K562 (cell line): Measurements from ENCODE around the gene COL26A1. TPM values are rescaled to one million over a fixed set of nuclear protein-coding genes. Genes with fewer than 3 reads are reported as not detected.
A peak's percentile ranks its signal among the peaks of the same experiment; 100 is the strongest.

ENCODE experiments used
- ATAC-seq: fragments of 200-7000 bp; cut with Tn5 transposase; 3 replicates; pipeline ENCODE4 v1.9.1; 2020; ENCODE audit warnings: moderate library complexity
- BruUV-seq: library from RNA; stranded (reverse); fragments of 400-500 nt; replicated peaks from 2 replicates; lab custom pipeline; 2021; lab: Mats Ljungman, UMichigan
- CTCF ChIA-PET: fragments of 300-600 bp; formaldehyde crosslinking; extraction: SDS; loops from one replicate; lab custom pipeline; 2021; ENCODE audit warnings: low intra/inter-chr PET ratio; lab: Yijun Ruan, JAX
- POLR2A ChIA-PET: fragments of 300-600, 350-650 bp; sonication (Branson Sonifier 250); formaldehyde crosslinking; extraction: SDS; loops from one replicate; lab custom pipeline; 2021; ENCODE audit warnings: antibody characterized with exemption, inconsistent platforms; lab: Yijun Ruan, JAX
- DNase-seq, 4 experiments: peaks; one replicate each; pipeline versions ENCODE4 v3.0.0 to v3.0.0-alpha.2; 2011 to 2018; ENCODE audit warnings: low spot score in 3 of 4, mixed read lengths in 3 of 4; ENCODE audit errors: extremely low read depth in 1 of 4
- FAIRE-seq: peaks from 2 replicates; lab custom pipeline; 2011; peaks lifted over from hg19 to GRCh38; lab: Jason Lieb, UNC
- H2AFZ ChIP-seq: 2 replicates; pipeline ENCODE4 v1.6.0; 2011; ENCODE audit warnings: low read depth, low read length, control low read depth, inconsistent platforms
- H3K27ac ChIP-seq: fragments of 200-600 bp; 3 replicates; pipeline ENCODE4 v1.8.0; 2011; ENCODE audit warnings: low read depth, mild to moderate bottlenecking, control low read depth, inconsistent platforms, low read length, moderate library complexity, mixed read lengths; ENCODE audit errors: extremely low read depth
- H3K27me3 ChIP-seq, 2 experiments: fragments of 300-600 bp in 1 of 2; 2 replicates in 1 of 2; 3 replicates in 1 of 2; pipeline versions ENCODE4 v1.6.0 to v1.8.0; 2011; ENCODE audit warnings: inconsistent platforms in 2 of 2, low read length in 2 of 2, mild to moderate bottlenecking in 1 of 2, mixed read lengths in 1 of 2, moderate library complexity in 1 of 2; ENCODE audit not compliant: control insufficient read depth in 2 of 2, insufficient read depth in 2 of 2
- H3K36me3 ChIP-seq: fragments of 300-600 bp; 3 replicates; pipeline ENCODE4 v1.8.0; 2011; ENCODE audit warnings: mild to moderate bottlenecking, low read length, inconsistent platforms; ENCODE audit not compliant: control insufficient read depth, insufficient read depth
- H3K4me1 ChIP-seq, 2 experiments: fragments of 200-600 bp in 1 of 2; replicated peaks in 1 of 2; 2 replicates in 1 of 2; 3 replicates in 1 of 2; pipeline versions ENCODE4 v1.5.1 to v1.8.0; 2011; ENCODE audit warnings: inconsistent platforms in 2 of 2, low read length in 2 of 2, mild to moderate bottlenecking in 1 of 2, mixed read lengths in 1 of 2, moderate library complexity in 1 of 2; ENCODE audit not compliant: control insufficient read depth in 2 of 2, insufficient read depth in 2 of 2
- H3K4me2 ChIP-seq: 2 replicates; pipeline ENCODE4 v1.6.1; 2011; ENCODE audit warnings: low read length, control low read depth, inconsistent platforms, mixed read lengths; ENCODE audit not compliant: insufficient read depth
- H3K4me3 ChIP-seq: fragments of 200-600 bp; sonication (generic), shearing (Covaris generic); 2 replicates; pipeline ENCODE4 v1.5.1; 2016; ENCODE audit warnings: control low read depth, inconsistent platforms
- H3K79me2 ChIP-seq: fragments of 200-600 bp; 3 replicates; pipeline ENCODE4 v1.8.0; 2011; ENCODE audit warnings: low read length, inconsistent platforms; ENCODE audit not compliant: control insufficient read depth, insufficient read depth
- H3K9ac ChIP-seq, 2 experiments: 2 replicates each; pipeline versions ENCODE4 v1.6.0 to v1.6.1; 2011; ENCODE audit warnings: low read depth in 2 of 2, low read length in 2 of 2, control low read depth in 1 of 2, inconsistent platforms in 1 of 2, mild to moderate bottlenecking in 1 of 2, mixed read lengths in 1 of 2; ENCODE audit not compliant: insufficient read depth in 1 of 2
- H3K9me1 ChIP-seq: one replicate; pipeline ENCODE4 v1.6.0; 2011; ENCODE audit warnings: inconsistent platforms, mild to moderate bottlenecking, low read length, moderate library complexity; ENCODE audit not compliant: control insufficient read depth, insufficient read depth
- H3K9me3 ChIP-seq: replicated peaks from 2 replicates; pipeline ENCODE4 v1.5.1; 2011; ENCODE audit warnings: low read depth, low read length, inconsistent platforms; ENCODE audit not compliant: control insufficient read depth, insufficient read depth
- H4K20me1 ChIP-seq: replicated peaks from 2 replicates; pipeline ENCODE4 v1.6.1; 2011; ENCODE audit warnings: low read length, inconsistent platforms, mixed read lengths; ENCODE audit not compliant: control insufficient read depth, insufficient read depth
- CREB1 ChIP-seq, 2 experiments: sonication (generic) in 1 of 2; formaldehyde crosslinking in 1 of 2; IDR thresholded peaks; 2 replicates each; pipeline versions ENCODE4 v1.6.1 to v1.8.0; 2012 to 2022; ENCODE audit warnings: inconsistent platforms in 1 of 2, mild to moderate bottlenecking in 1 of 2, missing genetic modification reagents in 1 of 2, moderate library complexity in 1 of 2
- CTBP1 ChIP-seq: fragments of 450-650 bp; IDR thresholded peaks from 2 replicates; pipeline ENCODE4 v1.6.1; 2016; ENCODE audit warnings: borderline replicate concordance
- E2F6 ChIP-seq, 2 experiments: IDR thresholded peaks; 2 replicates each; pipeline ENCODE4 v1.6.1; 2011; ENCODE audit warnings: borderline replicate concordance in 1 of 2, control low read depth in 1 of 2, low read depth in 1 of 2, low read length in 1 of 2, mild to moderate bottlenecking in 1 of 2, mixed read lengths in 1 of 2, moderate library complexity in 1 of 2; ENCODE audit not compliant: insufficient read depth in 1 of 2, insufficient read length in 1 of 2, poor library complexity in 1 of 2, severe bottlenecking in 1 of 2; ENCODE audit errors: extremely low read depth in 1 of 2
- EGR1 ChIP-seq: fragments of 450-650 bp; conservative IDR thresholded peaks from 2 replicates; pipeline ENCODE4 v1.6.1; 2017; ENCODE audit warnings: mild to moderate bottlenecking
- EZH2 ChIP-seq: IDR thresholded peaks from 2 replicates; pipeline ENCODE4 v1.6.1; 2012; ENCODE audit warnings: low read depth, mild to moderate bottlenecking, inconsistent platforms, low read length, borderline replicate concordance
- FOXP4 ChIP-seq: sonication (generic); formaldehyde crosslinking; IDR thresholded peaks from 2 replicates; pipeline ENCODE4 v1.8.0; 2022; ENCODE audit warnings: mild to moderate bottlenecking, missing genetic modification reagents, borderline replicate concordance
- KDM5B ChIP-seq: fragments of 200-600 bp; sonication (generic); IDR thresholded peaks from 2 replicates; pipeline ENCODE4 v1.6.1; 2012; ENCODE audit warnings: low read depth, mild to moderate bottlenecking, moderate library complexity, low read length, control low read depth, inconsistent platforms; ENCODE audit not compliant: insufficient replicate concordance
- MAFF ChIP-seq: IDR thresholded peaks from 2 replicates; pipeline ENCODE4 v1.6.1; 2012; ENCODE audit warnings: low read length, improper control_type of control experiment
- MXI1 ChIP-seq: IDR thresholded peaks from 2 replicates; pipeline ENCODE4 v1.6.1; 2011; ENCODE audit warnings: low read depth, mild to moderate bottlenecking, improper control_type of control experiment, low read length
- NFXL1 ChIP-seq: fragments of 450-650 bp; formaldehyde crosslinking; IDR thresholded peaks from 2 replicates; pipeline ENCODE4 v1.4.0; 2021; ENCODE audit warnings: mild to moderate bottlenecking
- RBM14 ChIP-seq: fragments of 200-400 bp; formaldehyde crosslinking; IDR thresholded peaks from 2 replicates; pipeline ENCODE4 v1.6.1; 2018; ENCODE audit warnings: low read depth, mild to moderate bottlenecking, low read length, moderate library complexity, borderline replicate concordance; ENCODE audit not compliant: insufficient read depth
- SRSF1 ChIP-seq: fragments of 200-400 bp; formaldehyde crosslinking; IDR thresholded peaks from 2 replicates; pipeline ENCODE4 v1.6.1; 2017; ENCODE audit warnings: mild to moderate bottlenecking, low read depth, low read length, moderate library complexity
- ZC3H8 ChIP-seq: fragments of 450-650 bp; IDR thresholded peaks from 2 replicates; pipeline ENCODE4 v1.6.1; 2017
- ZNF431 ChIP-seq: sonication (generic); formaldehyde crosslinking; IDR thresholded peaks from 2 replicates; pipeline ENCODE4 v1.8.0; 2022; ENCODE audit warnings: mild to moderate bottlenecking, missing genetic modification reagents
- ZNF830 ChIP-seq: fragments of 250-450 bp; sonication (Bioruptor Pico); IDR thresholded peaks from 2 replicates; pipeline ENCODE4 v1.5.0; 2021; ENCODE audit warnings: mild to moderate bottlenecking
- WGBS: fragments of 100-300 bp; shearing (Covaris generic); methylation state at CpG from one replicate; pipeline ENCODE4 v1.1.6; 2016; ENCODE audit warnings: low coverage, mixed read lengths; ENCODE audit not compliant: insufficient coverage; ENCODE audit errors: missing lambda C conversion rate; 5-methylcytosine and 5-hydroxymethylcytosine counted together
- in situ Hi-C: fragments of 300-500 bp; cut with MboI; formaldehyde crosslinking; loops from 4 replicates; pipeline ENCODE4 v1.15.0; 2018; ENCODE audit warnings: inconsistent platforms, mixed read lengths
- intact Hi-C: fragments of 100-400 bp; cut with micrococcal nuclease; formaldehyde crosslinking; loops from 2 replicates; pipeline ENCODE4 v1.14.2; 2022
- polyA plus RNA-seq, 8 experiments: library from polyadenylated mRNA; depleted of rRNA in 4 of 8; stranded (reverse) in 5 of 8; unstranded in 3 of 8; fragments of >200 nt; fragmentation: Nextera tagmentation in 2 of 8; fragmentation: Illumina TruSeq in 1 of 8; extraction: Ambion mirVana in 2 of 8; extraction: Trizol in 1 of 8; gene quantifications; 2 replicates each; pipeline versions ENCODE4 v1.2.1 to v1.2.3, GENCODE V29; 2011 to 2014; ENCODE audit warnings: inconsistent platforms in 1 of 8, missing spikeins in 1 of 8
- total RNA-seq, 7 experiments: library from RNA; depleted of rRNA in 6 of 7; stranded (reverse); fragments of >200 nt in 6 of 7; fragmentation: Illumina TruSeq in 2 of 7; extraction: Trizol in 2 of 7; gene quantifications; 2 replicates each; pipeline versions ENCODE4 v1.2.1 to v1.2.3, GENCODE V29; 2011 to 2021; ENCODE audit warnings: low replicate concordance in 1 of 7
- TF ChIP-seq, protein P1 (sequence below): fragments of 250-450 bp; sonication (Bioruptor Pico); IDR thresholded peaks from 2 replicates; pipeline ENCODE4 v1.5.0; 2021; ENCODE audit warnings: mild to moderate bottlenecking, moderate library complexity

COL26A1 gene
- total and polyA plus RNA-seq, 9 of the 15 experiments (the other 6 are each of a cell fraction or from before 2014, with no cell fraction given) = 0.04 to 0.39 (median 0.07) TPM; not detected in 5

DNA sequence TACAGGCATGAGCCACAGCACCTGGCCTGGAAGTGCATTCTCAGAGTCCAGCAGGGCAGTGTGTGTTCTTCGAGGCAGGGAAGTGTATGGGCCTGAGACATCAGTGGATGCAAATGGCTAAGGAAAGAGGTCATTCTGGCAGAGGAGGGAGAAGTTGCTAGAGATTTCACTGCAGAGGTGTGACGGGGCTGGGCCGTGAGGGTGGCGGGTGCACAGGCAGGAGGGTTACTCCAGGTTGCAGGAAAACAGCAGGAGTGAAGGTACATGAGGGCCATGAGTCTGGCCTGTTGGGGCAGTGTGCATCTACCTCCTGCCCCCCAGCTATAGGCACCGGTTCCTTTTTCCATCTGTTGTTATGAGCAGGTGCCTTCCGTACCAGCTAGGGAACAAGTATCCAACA lies 29.3 kb downstream of the COL26A1 start:
- POLR2A ChIA-PET = interaction anchor here (0.7 kb wide), 1 partner anchor 73 kb away, joined by 3 read pairs; no protein-coding TSS in a partner anchor
- intact Hi-C loops = no loop called here
- H3K4me2 ChIP-seq = no peak overlapping the region
- in situ Hi-C loops = no loop called here
- DNase-seq (no peak), ATAC-seq (no peak), FAIRE-seq (no peak)
- 0 out of 4 replicates have a peak overlapping the region, but pooled peaks of 1 of the 2 experiments have one; percentile 26 for H3K9ac ChIP-seq
- H3K27me3 ChIP-seq = peaks cover 20 to 56% of the 10 kb centered on the region in 2 experiments
- BruUV-seq = no TSS peak
- CTCF ChIA-PET = no interaction called here
- no peaks in the 10 kb centered on the region for H3K9me1 ChIP-seq
- H3K79me2 ChIP-seq = no peaks in the 10 kb centered on the region
- 7% methylated on average over 6 of the region's 6 CpGs for WGBS
- no peak overlapping the region for H3K27ac ChIP-seq
- no peak overlapping the region for H2AFZ ChIP-seq
- no peaks in the 10 kb centered on the region for H4K20me1 ChIP-seq
- no peak overlapping the region for H3K4me3 ChIP-seq
- no peaks in the 10 kb centered on the region for H3K9me3 ChIP-seq
- H3K4me1 ChIP-seq = peaks cover 0 to 1% of the 10 kb centered on the region in 2 experiments; a peak in 2 of 5 replicates
- no peaks in the 10 kb centered on the region for H3K36me3 ChIP-seq
- TF ChIP-seq MAFF (no peak), FOXP4 (no peak), RBM14 (no peak), SRSF1 (no peak), KDM5B (no peak), NFXL1 (CRISPR knock-in tag) (no peak), ZNF431 (CRISPR knock-in tag) (no peak), EGR1 (no peak), ZC3H8 (no peak), CREB1 (IDR thresholded peaks at IDR 0.05) (no peak), CREB1 (CRISPR knock-in tag; IDR thresholded peaks at IDR 0.05) (no peak), EZH2 (no peak), MXI1 (no peak), E2F6 (IDR thresholded peaks at IDR 0.05; ENCODE audit: borderline replicate concordance in 1 of 2, extremely low read depth in 1 of 2, insufficient read depth in 1 of 2, insufficient read length in 1 of 2, low read depth in 1 of 2, low read length in 1 of 2, poor library complexity in 1 of 2, severe bottlenecking in 1 of 2) (no peak), ZNF830 (CRISPR knock-in tag) (no peak), CTBP1 (no peak)
- TF ChIP-seq, protein P1, sequence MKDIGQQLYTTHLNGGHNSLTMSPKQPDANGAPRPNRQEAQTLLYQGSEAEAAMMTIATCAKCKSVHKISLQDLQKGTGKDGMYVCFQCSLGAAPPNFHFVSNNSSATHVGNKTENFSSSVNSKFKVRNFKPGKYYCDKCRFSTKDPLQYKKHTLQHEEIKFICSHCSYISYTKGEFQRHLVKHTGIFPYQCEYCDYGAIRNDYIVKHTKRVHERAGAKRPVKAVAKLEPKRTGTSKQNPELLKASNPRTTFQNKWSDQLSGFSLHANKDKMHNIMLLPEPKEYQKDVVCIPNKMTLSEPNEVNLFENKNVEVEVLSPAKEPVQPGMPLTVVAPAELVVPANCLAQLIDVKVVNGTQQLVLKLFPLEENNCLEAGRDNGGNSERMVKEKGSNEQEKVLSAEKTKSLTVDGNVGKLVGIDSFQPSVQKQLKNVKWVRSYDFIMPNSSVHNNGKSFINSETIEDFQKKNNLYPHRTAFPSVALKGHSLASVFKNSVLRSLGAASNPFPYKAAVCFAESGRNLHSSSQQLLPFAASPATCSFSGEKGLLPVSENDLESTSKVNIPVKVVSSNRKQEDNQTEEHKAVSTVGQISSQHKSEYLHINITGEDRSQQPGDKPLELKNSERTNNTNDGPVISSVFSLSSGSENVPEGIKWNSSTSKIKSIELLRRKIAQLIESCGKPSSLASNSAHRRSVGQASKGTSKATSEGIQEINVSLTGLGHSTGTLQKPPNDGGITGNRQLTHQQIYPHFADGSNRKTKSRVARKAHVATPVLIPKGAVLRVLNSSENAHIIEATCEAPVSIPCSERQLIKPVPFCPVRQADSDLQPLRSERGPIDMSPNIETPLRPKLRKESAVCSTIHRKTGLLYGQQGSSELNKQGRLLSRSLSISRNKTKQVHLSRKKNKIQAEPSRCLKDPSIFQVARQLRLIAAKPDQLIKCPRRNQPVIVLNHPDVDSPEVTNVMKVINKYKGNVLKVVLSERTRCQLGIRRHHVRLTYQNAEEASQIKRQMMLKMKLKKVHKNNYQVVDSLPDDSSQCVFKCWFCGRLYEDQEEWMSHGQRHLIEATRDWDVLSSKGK = no peak
